ENCODE measurements around the gene LAMA4. TPM values are rescaled to one million over a fixed set of nuclear protein-coding genes. Genes with fewer than 3 reads are reported as not detected.

Gene LAMA4
- total RNA-seq, 1 donor from 2014 or later = 44.8 TPM

GRCh38 chr6:112245511-112246203, 8.7 kb downstream of the LAMA4 start:
- no peak overlapping the region for H3K27ac Mint-ChIP-seq
- peaks cover 22% of the 10 kb centered on the region for H3K4me1 Mint-ChIP-seq (ENCODE audit: unreplicated experiment)
- no peak for TF ChIP-seq CTCF (conservative IDR thresholded peaks at IDR 0.05)
- H3K9me3 Mint-ChIP-seq = no peaks in the 10 kb centered on the region
- peak overlapping the region; percentile 6 for H3K4me3 Mint-ChIP-seq
- DNase-seq (ENCODE audit: extremely low spot score, unreplicated experiment) = no peak
- peaks cover 4% of the 10 kb centered on the region for H3K36me3 Mint-ChIP-seq
- peaks cover 11% of the 10 kb centered on the region for H3K27me3 Mint-ChIP-seq

GRCh38 chr6:112243861-112244827, 10.2 kb downstream of the LAMA4 start:
- H3K9me3 Mint-ChIP-seq = no peaks in the 10 kb centered on the region
- no peak overlapping the region for H3K27ac Mint-ChIP-seq
- DNase-seq (ENCODE audit: extremely low spot score, unreplicated experiment) = no peak

DNA sequence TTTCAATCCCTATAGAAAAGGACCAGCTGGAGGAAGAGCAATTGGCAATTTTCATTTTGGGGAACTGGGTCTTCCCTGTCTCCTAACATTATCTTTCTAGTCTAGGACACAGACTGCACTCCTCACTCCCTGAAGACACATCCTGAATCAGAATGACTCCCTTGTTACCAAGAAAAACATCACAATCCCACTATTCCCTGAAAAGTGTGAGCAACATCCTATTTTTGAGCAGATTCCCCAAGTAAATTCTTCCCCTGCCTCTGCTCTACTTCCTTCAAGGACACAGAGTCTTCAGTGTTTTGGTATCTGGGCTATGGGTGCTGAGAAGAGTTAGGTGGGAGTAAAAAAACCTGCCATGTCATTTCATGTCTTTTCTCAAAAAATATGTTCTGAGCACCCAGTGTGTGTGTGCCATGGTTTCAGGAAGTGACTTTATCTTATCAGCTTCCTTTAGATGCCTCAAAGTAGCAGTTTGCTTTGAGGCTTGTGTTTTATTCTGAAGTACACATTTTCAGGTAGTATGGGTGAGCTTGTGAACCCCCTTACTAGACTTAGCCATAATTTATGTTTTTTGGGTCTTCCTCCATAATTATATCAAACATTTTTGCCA, 12.4 kb downstream of the LAMA4 start:
- peaks cover under 1% of the 10 kb centered on the region for H3K36me3 Mint-ChIP-seq
- peaks cover 10% of the 10 kb centered on the region for H3K27me3 Mint-ChIP-seq
- peaks cover 15% of the 10 kb centered on the region for H3K4me1 Mint-ChIP-seq (ENCODE audit: unreplicated experiment)
- no peak for TF ChIP-seq CTCF (conservative IDR thresholded peaks at IDR 0.05)
- DNase-seq (ENCODE audit: extremely low spot score, unreplicated experiment) = no peak
- H3K9me3 Mint-ChIP-seq = no peaks in the 10 kb centered on the region
- H3K27ac Mint-ChIP-seq = no peak overlapping the region
- H3K4me3 Mint-ChIP-seq = no peak overlapping the region

More at GRCh38 chr6:112243861-112244827, 10.2 kb downstream of the LAMA4 start:
- Mint-ChIP-seq H3K4me1 (ENCODE audit: unreplicated experiment) (peaks cover 22% of the 10 kb centered on the region), H3K4me3 (no peak overlapping the region), H3K27me3 (peaks cover 6% of the 10 kb centered on the region), H3K36me3 (peaks cover 3% of the 10 kb centered on the region)
- TF ChIP-seq CTCF (conservative IDR thresholded peaks at IDR 0.05) = no peak

DNA sequence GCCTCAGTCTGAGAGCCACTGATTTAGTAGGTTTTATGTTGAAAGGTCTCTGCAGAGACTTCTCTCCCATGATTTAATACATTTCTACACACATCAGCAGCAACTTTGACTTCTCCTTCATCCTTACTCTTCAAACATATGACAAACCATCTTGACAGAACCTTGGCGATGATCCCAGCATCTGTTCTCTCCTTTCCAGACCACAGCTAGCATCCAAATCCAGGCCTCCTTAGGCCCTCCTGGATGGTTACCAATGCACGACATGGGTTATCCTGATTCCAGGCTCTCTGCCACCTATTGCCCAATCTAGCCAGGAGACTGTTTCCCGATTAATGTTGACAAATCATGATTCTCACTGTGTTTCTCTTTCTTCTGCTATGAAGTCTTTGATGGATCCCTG, 16.8 kb downstream of the LAMA4 start:
- H3K9me3 Mint-ChIP-seq = no peaks in the 10 kb centered on the region
- no peak overlapping the region for H3K4me3 Mint-ChIP-seq
- peaks cover 5% of the 10 kb centered on the region for H3K36me3 Mint-ChIP-seq
- H3K27me3 Mint-ChIP-seq = peaks cover 26% of the 10 kb centered on the region
- no peak for TF ChIP-seq CTCF (conservative IDR thresholded peaks at IDR 0.05)
- H3K27ac Mint-ChIP-seq = no peak overlapping the region
- H3K4me1 Mint-ChIP-seq (ENCODE audit: unreplicated experiment) = peaks cover 17% of the 10 kb centered on the region
- no peak for DNase-seq (ENCODE audit: extremely low spot score, unreplicated experiment)

DNA sequence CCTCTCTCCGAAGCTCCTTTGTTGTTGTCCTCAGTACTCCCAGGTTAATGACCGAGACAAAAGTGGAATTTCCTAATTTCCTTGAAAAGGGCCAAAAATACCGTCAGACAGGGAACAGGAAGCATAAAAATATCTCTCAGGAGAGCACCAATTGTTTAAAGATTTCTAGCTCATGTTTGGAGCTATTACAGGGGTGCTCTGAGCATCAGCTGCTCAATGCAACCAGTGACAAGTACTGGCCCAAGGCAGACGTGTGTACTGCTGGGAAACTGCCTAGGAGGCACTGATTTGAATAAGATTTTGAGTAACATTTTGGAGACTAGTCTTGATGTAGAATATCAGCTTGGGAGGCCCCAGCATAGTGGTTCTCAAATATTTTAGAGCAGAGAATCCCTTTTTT, 17.3 kb downstream of the LAMA4 start:
- no peak for TF ChIP-seq CTCF (conservative IDR thresholded peaks at IDR 0.05)
- Mint-ChIP-seq H3K27me3 (peaks cover 23% of the 10 kb centered on the region), H3K27ac (no peak overlapping the region), H3K36me3 (peaks cover 5% of the 10 kb centered on the region), H3K9me3 (no peaks in the 10 kb centered on the region), H3K4me1 (ENCODE audit: unreplicated experiment) (peaks cover 16% of the 10 kb centered on the region), H3K4me3 (no peak overlapping the region)
- no peak for DNase-seq (ENCODE audit: extremely low spot score, unreplicated experiment)
